ENCODE results near the gene HPSE2.
A peak's percentile ranks its signal among the peaks of the same experiment; 100 is the strongest.

HPSE2 gene

GRCh38 chr10:98758463-98758862 is 477.2 kb downstream of the HPSE2 start:
- Histone ChIP-seq H2AFZ (ENCODE audit: low read depth, low read length, severe bottlenecking) (no peak overlapping the region), H3K4me2 (ENCODE audit: low read depth, low read length, poor library complexity, severe bottlenecking) (no peak overlapping the region), H3K79me2 (ENCODE audit: insufficient read depth, low read length) (no peaks in the 10 kb centered on the region), H3K36me3 (ENCODE audit: low read length) (no peaks in the 10 kb centered on the region), H3F3A (ENCODE audit: insufficient read depth) (no peaks in the 10 kb centered on the region), H3K27ac (ENCODE audit: low read depth, low read length) (no peak overlapping the region), H3K9ac (ENCODE audit: low read length) (no peak overlapping the region), H3K9me2 (replicated peaks; ENCODE audit: insufficient read depth, low read length) (no peaks in the 10 kb centered on the region), H3K4me3 (ENCODE audit: insufficient read depth, low read length, poor library complexity, severe bottlenecking) (no peak overlapping the region), H4K20me1 (ENCODE audit: low read depth, low read length) (no peaks in the 10 kb centered on the region), H3K9me3 (ENCODE audit: insufficient read depth, low read length) (no peaks in the 10 kb centered on the region), H3K27me3 (ENCODE audit: low read length) (no peaks in the 10 kb centered on the region)
- TF ChIP-seq EZH2phosphoT487 (conservative IDR thresholded peaks at IDR 0.05; ENCODE audit: low read length) (no peak), CTCF (IDR thresholded peaks at IDR 0.05; ENCODE audit: insufficient read depth, low read length, poor library complexity, severe bottlenecking) (no peak)

- Histone ChIP-seq H3K9ac (ENCODE audit: low read length) (no peak overlapping the region), H3K9me2 (replicated peaks; ENCODE audit: insufficient read depth, low read length) (no peaks in the 10 kb centered on the region), H2AFZ (ENCODE audit: low read depth, low read length, severe bottlenecking) (no peak overlapping the region), H3K27ac (ENCODE audit: low read depth, low read length) (no peak overlapping the region), H3K4me3 (ENCODE audit: insufficient read depth, low read length, poor library complexity, severe bottlenecking) (no peak overlapping the region), H3K27me3 (ENCODE audit: low read length) (no peaks in the 10 kb centered on the region), H3K79me2 (ENCODE audit: insufficient read depth, low read length) (no peaks in the 10 kb centered on the region), H3K9me3 (ENCODE audit: insufficient read depth, low read length) (no peaks in the 10 kb centered on the region), H3K36me3 (ENCODE audit: low read length) (no peaks in the 10 kb centered on the region), H3K4me2 (ENCODE audit: low read depth, low read length, poor library complexity, severe bottlenecking) (no peak overlapping the region), H4K20me1 (ENCODE audit: low read depth, low read length) (no peaks in the 10 kb centered on the region), H3F3A (ENCODE audit: insufficient read depth) (no peaks in the 10 kb centered on the region)
- TF ChIP-seq CTCF (IDR thresholded peaks at IDR 0.05; ENCODE audit: insufficient read depth, low read length, poor library complexity, severe bottlenecking): peak; percentile 23
- TF ChIP-seq EZH2phosphoT487 (conservative IDR thresholded peaks at IDR 0.05; ENCODE audit: low read length): no peak
These were observed 487.4 kb downstream of the HPSE2 start for GRCh38 chr10:98748298-98748697.

DNA sequence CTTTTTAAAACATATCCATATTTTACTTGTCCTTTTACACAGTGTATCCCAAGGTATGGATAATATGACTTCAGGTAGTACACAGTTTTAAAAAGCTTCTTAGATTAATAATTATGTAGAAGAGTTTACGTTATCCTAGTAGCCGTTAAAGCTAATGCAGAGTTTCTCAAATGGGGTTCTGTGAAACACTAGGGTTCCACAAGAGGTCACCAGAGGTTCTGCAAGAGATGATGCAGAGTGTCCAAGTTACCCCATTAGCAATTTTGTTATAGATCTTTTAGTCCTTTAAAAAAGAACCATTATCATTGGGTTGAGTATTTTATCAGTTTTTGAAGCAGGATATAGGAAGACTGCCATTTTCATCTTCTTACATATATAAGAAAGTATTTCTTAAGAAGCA is 490.0 kb downstream of the HPSE2 start:
- no peaks in the 10 kb centered on the region for H3K9me3 ChIP-seq (ENCODE audit: insufficient read depth, low read length)
- no peak overlapping the region for H3K4me2 ChIP-seq (ENCODE audit: low read depth, low read length, poor library complexity, severe bottlenecking)
- H3K4me3 ChIP-seq (ENCODE audit: insufficient read depth, low read length, poor library complexity, severe bottlenecking): no peak overlapping the region
- no peak overlapping the region for H2AFZ ChIP-seq (ENCODE audit: low read depth, low read length, severe bottlenecking)
- no peaks in the 10 kb centered on the region for H3K79me2 ChIP-seq (ENCODE audit: insufficient read depth, low read length)
- H3K9me2 ChIP-seq (replicated peaks; ENCODE audit: insufficient read depth, low read length): no peaks in the 10 kb centered on the region
- H4K20me1 ChIP-seq (ENCODE audit: low read depth, low read length): no peaks in the 10 kb centered on the region
- no peak overlapping the region for H3K27ac ChIP-seq (ENCODE audit: low read depth, low read length)
- TF ChIP-seq EZH2phosphoT487 (conservative IDR thresholded peaks at IDR 0.05; ENCODE audit: low read length) (no peak), CTCF (IDR thresholded peaks at IDR 0.05; ENCODE audit: insufficient read depth, low read length, poor library complexity, severe bottlenecking) (no peak)
- H3F3A ChIP-seq (ENCODE audit: insufficient read depth): no peaks in the 10 kb centered on the region
- H3K36me3 ChIP-seq (ENCODE audit: low read length): no peaks in the 10 kb centered on the region
- H3K9ac ChIP-seq (ENCODE audit: low read length): no peak overlapping the region
- H3K27me3 ChIP-seq (ENCODE audit: low read length): no peaks in the 10 kb centered on the region
